Vagina (tissue), 2 donors: ENCODE results near the gene NUSAP1. TPM values are rescaled to one million over a fixed set of nuclear protein-coding genes. Genes with fewer than 3 reads are reported as not detected.
A peak's percentile ranks its signal among the peaks of the same experiment; 100 is the strongest.
"Not testable (repeated sequence)": the region's sequence is repeated elsewhere in the genome, so short reads cannot be mapped to it uniquely, and the experiment has no call there.

Experiments
- DNase-seq, 2 donors: peaks; one replicate each; pipeline ENCODE4 v3.0.0-alpha.2; 2017; ENCODE audit errors: extremely low spot score in 2 of 2
- H3K27ac ChIP-seq: fragments of 200-600 bp; sonication (generic); one replicate; pipeline ENCODE4 v1.5.1; 2019
- H3K27me3 ChIP-seq: fragments of 200-600 bp; sonication (generic); one replicate; pipeline ENCODE4 v1.5.1; 2019
- H3K36me3 ChIP-seq, 2 donors: fragments of 200-600 bp; sonication (generic); one replicate each; pipeline ENCODE4 v1.5.1; 2017 to 2019
- H3K4me1 ChIP-seq: fragments of 200-600 bp; sonication (generic); one replicate; pipeline ENCODE4 v1.5.1; 2019
- H3K4me3 ChIP-seq, 2 donors: fragments of 200-600 bp; sonication (generic); 1 replicate in 1 of 2; 2 replicates in 1 of 2; pipeline ENCODE4 v1.5.1; 2016 to 2019
- H3K9me3 ChIP-seq: fragments of 200-600 bp; sonication (generic); one replicate; pipeline ENCODE4 v1.5.1; 2019
- POLR2A ChIP-seq, 2 donors: fragments of 450-650 bp; IDR thresholded peaks; one replicate each; pipeline ENCODE4 v1.6.1; 2017; ENCODE audit warnings: antibody characterized with exemption in 2 of 2, mild to moderate bottlenecking in 2 of 2, moderate library complexity in 2 of 2
- POLR2AphosphoS5 ChIP-seq, 2 donors: sonication (generic); formaldehyde crosslinking; IDR thresholded peaks; one replicate each; pipeline ENCODE4 v1.9.0; 2017; ENCODE audit warnings: antibody characterized with exemption in 2 of 2, mild to moderate bottlenecking in 2 of 2, low read depth in 1 of 2; ENCODE audit not compliant: insufficient read depth in 1 of 2
- intact Hi-C: fragments of 100-400 bp; cut with DNase I; formaldehyde crosslinking; loops from one replicate; pipeline ENCODE4 v1.15.1; 2023
- total RNA-seq: library from RNA; depleted of rRNA; stranded (reverse); fragments of >200 nt; gene quantifications from one replicate; pipeline ENCODE4 v1.2.3, GENCODE V29; 2016
- TF ChIP-seq, protein P1 (sequence below), 3 experiments: fragments of 450-650 bp in 2 of 3; fragments of 200-600 bp in 1 of 3; sonication (generic) in 1 of 3; IDR thresholded peaks; one replicate each; pipeline ENCODE4 v1.5.1; 2017 to 2019; ENCODE audit warnings: antibody characterized with exemption in 3 of 3, mild to moderate bottlenecking in 2 of 3, moderate library complexity in 2 of 3

NUSAP1 gene
- total RNA-seq, 1 donor from 2014 or later = 16.9 TPM

DNA sequence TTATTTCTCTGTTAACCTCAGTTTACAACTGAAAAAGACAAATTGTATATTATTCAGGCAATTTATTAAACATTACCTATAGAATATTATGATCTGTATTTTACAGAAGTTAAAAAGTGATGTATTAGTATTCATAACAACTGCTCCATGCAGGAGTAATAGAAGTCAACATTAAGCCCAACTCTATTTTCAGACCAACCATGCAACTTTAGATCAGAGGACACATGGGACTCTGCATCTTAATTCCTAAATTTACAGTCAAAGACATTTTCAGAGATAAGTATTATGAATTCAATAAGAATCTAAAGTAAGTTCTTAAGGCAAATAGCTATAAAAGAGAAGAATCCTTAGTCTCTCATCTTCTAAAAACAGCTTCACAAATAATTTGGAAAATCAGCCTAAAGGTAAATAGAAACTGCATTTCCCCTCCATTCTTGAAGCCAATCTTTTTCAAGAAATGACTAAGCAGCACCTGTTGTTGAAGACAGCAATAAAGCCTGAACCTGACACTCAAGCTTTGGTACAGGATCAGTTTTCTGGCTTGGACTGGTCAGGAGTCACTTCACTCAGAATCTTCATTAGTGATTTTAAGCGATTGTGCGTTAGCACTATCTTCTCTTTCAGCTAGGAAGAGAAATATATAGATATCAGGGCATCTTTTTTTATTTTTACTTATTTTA is 23.3 kb upstream of the NUSAP1 start:
- Histone ChIP-seq H3K27ac (no peak overlapping the region), H3K36me3 (no peaks in the 10 kb centered on the region), H3K4me3 (no peak overlapping the region), H3K4me1 (no peaks in the 10 kb centered on the region), H3K27me3 (no peaks in the 10 kb centered on the region), H3K9me3 (no peaks in the 10 kb centered on the region)
- no peak for TF ChIP-seq POLR2AphosphoS5 (IDR thresholded peaks at IDR 0.05; ENCODE audit: insufficient read depth in 1 of 2, low read depth in 1 of 2)
- intact Hi-C loops = no loop called here
- DNase-seq = no peak

DNA sequence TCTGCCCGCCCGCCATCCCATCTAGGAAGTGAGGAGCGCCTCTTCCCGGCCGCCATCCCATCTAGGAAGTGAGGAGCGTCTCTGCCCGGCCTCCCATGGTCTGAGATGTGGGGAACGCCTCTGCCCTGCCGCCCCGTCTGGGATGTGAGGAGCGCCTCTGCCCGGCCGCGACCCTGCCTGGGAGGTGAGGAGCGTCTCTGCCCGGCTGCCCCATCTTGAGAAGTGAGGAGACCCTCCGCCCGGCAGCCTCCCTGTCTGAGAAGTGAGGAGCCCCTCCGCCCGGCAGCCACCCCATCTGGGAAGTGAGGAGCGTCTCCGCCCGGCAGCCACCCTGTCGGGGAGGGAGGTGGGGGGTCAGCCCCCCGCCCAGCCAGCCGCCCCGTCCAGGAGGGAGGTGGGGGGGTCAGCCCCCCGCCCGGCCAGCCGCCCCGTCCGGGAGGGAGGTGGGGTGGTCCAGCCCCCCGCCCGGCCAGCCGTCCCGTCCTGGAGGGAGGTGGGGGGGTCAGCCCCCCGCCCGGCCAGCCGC is 11.8 kb upstream of the NUSAP1 start:
- H3K4me3 ChIP-seq, H3K4me1 ChIP-seq, H3K9me3 ChIP-seq, H3K27me3 ChIP-seq, H3K27ac ChIP-seq, DNase-seq, H3K36me3 ChIP-seq, intact Hi-C loops: not testable (repeated sequence)

DNA sequence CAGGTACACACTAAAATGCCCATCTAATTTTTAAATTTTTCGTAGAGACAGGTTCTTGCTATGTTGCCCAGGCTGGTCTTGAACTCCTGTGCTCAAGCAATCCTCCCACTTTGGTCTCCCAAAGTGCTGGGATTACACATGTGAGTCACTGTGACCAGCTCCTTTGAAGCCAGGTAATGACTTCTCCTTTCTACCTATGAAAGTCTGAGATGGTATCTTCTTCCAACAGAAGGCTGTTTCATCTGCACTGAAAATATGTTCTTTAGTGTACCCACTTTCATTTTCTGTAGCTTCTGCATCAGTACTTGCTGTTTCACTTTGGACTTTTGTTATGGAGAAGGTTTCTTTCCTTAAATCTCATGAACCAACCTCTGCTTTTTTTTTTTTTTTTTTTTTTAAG is 9.1 kb upstream of the NUSAP1 start:
- Histone ChIP-seq H3K9me3 (no peaks in the 10 kb centered on the region), H3K4me1 (no peaks in the 10 kb centered on the region), H3K27ac (no peak overlapping the region), H3K4me3 (no peak overlapping the region), H3K36me3 (no peaks in the 10 kb centered on the region), H3K27me3 (no peaks in the 10 kb centered on the region)
- DNase-seq = no peak
- TF ChIP-seq, protein P1, sequence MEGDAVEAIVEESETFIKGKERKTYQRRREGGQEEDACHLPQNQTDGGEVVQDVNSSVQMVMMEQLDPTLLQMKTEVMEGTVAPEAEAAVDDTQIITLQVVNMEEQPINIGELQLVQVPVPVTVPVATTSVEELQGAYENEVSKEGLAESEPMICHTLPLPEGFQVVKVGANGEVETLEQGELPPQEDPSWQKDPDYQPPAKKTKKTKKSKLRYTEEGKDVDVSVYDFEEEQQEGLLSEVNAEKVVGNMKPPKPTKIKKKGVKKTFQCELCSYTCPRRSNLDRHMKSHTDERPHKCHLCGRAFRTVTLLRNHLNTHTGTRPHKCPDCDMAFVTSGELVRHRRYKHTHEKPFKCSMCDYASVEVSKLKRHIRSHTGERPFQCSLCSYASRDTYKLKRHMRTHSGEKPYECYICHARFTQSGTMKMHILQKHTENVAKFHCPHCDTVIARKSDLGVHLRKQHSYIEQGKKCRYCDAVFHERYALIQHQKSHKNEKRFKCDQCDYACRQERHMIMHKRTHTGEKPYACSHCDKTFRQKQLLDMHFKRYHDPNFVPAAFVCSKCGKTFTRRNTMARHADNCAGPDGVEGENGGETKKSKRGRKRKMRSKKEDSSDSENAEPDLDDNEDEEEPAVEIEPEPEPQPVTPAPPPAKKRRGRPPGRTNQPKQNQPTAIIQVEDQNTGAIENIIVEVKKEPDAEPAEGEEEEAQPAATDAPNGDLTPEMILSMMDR (IDR thresholded peaks at IDR 0.05) = no peak
- no peak for TF ChIP-seq POLR2AphosphoS5 (IDR thresholded peaks at IDR 0.05; ENCODE audit: insufficient read depth in 1 of 2, low read depth in 1 of 2)
- no peak for TF ChIP-seq POLR2A (IDR thresholded peaks at IDR 0.05)
- intact Hi-C loops = no loop called here

DNA sequence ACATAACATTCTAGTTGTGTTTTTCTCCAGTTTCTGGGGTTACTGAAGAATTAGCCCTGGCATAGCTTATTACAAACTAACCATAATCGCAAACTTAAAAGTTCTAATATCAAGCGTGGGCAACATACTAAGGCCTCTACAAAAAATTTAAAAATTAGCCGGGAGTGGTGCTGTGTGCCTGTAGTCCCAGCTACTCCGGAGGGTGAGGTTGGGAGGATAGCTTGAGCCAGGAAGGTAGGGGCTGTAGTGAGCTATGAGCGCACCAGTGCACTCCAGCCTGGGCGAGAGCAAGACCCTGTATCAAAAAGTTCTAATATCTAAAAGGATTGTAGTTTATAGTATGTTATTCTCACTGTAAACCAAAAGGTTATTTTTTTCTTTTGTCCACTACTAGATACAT is 1.4 kb upstream of the NUSAP1 start:
- Histone ChIP-seq H3K27ac (no peak overlapping the region), H3K4me3 (no peak overlapping the region), H3K27me3 (no peaks in the 10 kb centered on the region), H3K36me3 (no peaks in the 10 kb centered on the region), H3K9me3 (no peaks in the 10 kb centered on the region), H3K4me1 (peaks cover 6% of the 10 kb centered on the region)
- no peak for DNase-seq
- no peak for TF ChIP-seq POLR2AphosphoS5 (IDR thresholded peaks at IDR 0.05; ENCODE audit: insufficient read depth in 1 of 2, low read depth in 1 of 2)
- intact Hi-C loops = no loop called here

DNA sequence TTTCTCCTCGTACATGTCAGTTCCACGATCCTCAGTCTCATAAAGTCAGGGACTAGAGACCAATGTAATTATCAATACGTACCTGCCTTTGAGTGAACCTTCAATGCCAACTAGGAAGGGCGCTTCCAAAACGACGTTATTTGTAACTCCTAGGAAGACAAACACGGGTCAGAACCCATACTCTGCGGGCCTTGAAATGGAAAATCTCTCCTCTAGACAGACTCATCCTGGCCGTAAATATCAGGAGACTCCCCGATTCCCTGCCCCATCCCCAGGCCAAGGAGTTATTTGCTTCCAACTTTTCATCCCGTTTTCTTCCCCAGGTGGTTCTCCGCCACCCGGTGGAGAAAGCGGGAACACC is 868 bp upstream of the NUSAP1 start:
- H3K4me3 ChIP-seq = peak overlapping the region; percentile 86 to 88
- H3K4me1 ChIP-seq = peaks cover 6% of the 10 kb centered on the region
- no peaks in the 10 kb centered on the region for H3K27me3 ChIP-seq
- no peak for TF ChIP-seq POLR2AphosphoS5 (IDR thresholded peaks at IDR 0.05; ENCODE audit: insufficient read depth in 1 of 2, low read depth in 1 of 2)
- no peak for TF ChIP-seq POLR2A (IDR thresholded peaks at IDR 0.05)
- TF ChIP-seq, protein P1 (IDR thresholded peaks at IDR 0.05) = peak in 2 of 3 experiments; percentile 36 to 63
- intact Hi-C loops = no loop called here
- peak overlapping the region; percentile 72 for H3K27ac ChIP-seq
- no peaks in the 10 kb centered on the region for H3K36me3 ChIP-seq
- no peaks in the 10 kb centered on the region for H3K9me3 ChIP-seq
- peak in 1 of 2 donors; percentile 89 for DNase-seq

DNA sequence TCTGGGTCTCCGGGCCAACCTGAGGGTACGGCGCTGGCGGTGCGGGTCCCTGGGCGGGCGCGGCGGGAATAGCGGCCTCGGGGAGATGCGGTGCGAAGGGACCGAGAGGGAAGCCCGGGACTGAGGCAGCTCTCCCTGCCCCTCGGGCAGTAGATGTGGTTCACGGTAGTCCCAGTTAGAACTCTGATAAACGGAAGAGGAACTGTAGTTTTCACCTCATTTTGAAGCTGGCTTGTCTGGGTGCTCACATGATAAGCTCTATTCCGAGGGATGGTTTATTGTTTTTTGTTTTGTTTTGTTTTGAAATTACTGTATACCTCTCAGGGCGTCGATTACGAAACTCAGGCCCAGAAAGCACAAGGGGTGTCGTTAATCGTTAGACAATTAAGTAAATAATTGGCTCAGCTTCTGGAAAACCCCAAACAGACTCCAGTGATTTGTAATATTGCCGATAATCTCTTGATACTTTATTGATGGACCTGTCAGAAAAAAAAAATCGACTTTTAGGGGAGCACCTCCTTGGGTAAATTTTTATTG is 413 bp downstream of the NUSAP1 start:
- H3K4me3 ChIP-seq = peak overlapping the region; percentile 86 to 88
- TF ChIP-seq POLR2AphosphoS5 (IDR thresholded peaks at IDR 0.05; ENCODE audit: insufficient read depth in 1 of 2, low read depth in 1 of 2) (no peak), POLR2A (IDR thresholded peaks at IDR 0.05) (no peak)
- TF ChIP-seq, protein P1 (IDR thresholded peaks at IDR 0.05) = no peak
- H3K27me3 ChIP-seq = no peaks in the 10 kb centered on the region
- peaks cover 6% of the 10 kb centered on the region for H3K4me1 ChIP-seq
- H3K27ac ChIP-seq = peak overlapping the region; percentile 72
- no peak for DNase-seq
- no peaks in the 10 kb centered on the region for H3K36me3 ChIP-seq
- intact Hi-C loops = no loop called here
- no peaks in the 10 kb centered on the region for H3K9me3 ChIP-seq
